Measurements from ENCODE around the gene AP1S2.
"Not testable (repeated sequence)": the region's sequence is repeated elsewhere in the genome, so short reads cannot be mapped to it uniquely, and the experiment has no call there.

Gene AP1S2

GRCh38 chrX:15838017-15838416 is 16.6 kb downstream of the AP1S2 start:
- H2AFZ ChIP-seq: no peak overlapping the region
- H3K36me3 ChIP-seq (ENCODE audit: control insufficient read depth, insufficient read depth, low read length): no peaks in the 10 kb centered on the region
- no peaks in the 10 kb centered on the region for H3K27me3 ChIP-seq (ENCODE audit: control insufficient read depth, insufficient read depth, low read length)
- H3K9ac ChIP-seq: no peak overlapping the region
- no peaks in the 10 kb centered on the region for H3K4me1 ChIP-seq
- no peaks in the 10 kb centered on the region for H3K79me2 ChIP-seq
- no peak overlapping the region for H3K4me2 ChIP-seq (ENCODE audit: low read length)
- no peak overlapping the region for H3K27ac ChIP-seq
- no peak for TF ChIP-seq CTCF (IDR thresholded peaks at IDR 0.05)
- no peaks in the 10 kb centered on the region for H3K9me3 ChIP-seq (ENCODE audit: control insufficient read depth, low read length)
- no peak overlapping the region for H3K4me3 ChIP-seq (ENCODE audit: low read depth, low read length)

GRCh38 chrX:15834827-15835595 is 19.6 kb downstream of the AP1S2 start:
- Histone ChIP-seq H3K9ac (no peak overlapping the region), H3K36me3 (ENCODE audit: control insufficient read depth, insufficient read depth, low read length) (no peaks in the 10 kb centered on the region), H3K4me3 (ENCODE audit: low read depth, low read length) (no peak overlapping the region), H3K27me3 (ENCODE audit: control insufficient read depth, insufficient read depth, low read length) (no peaks in the 10 kb centered on the region), H3K27ac (no peak overlapping the region), H3K79me2 (no peaks in the 10 kb centered on the region), H2AFZ (no peak overlapping the region), H3K4me2 (ENCODE audit: low read length) (no peak overlapping the region), H3K9me3 (ENCODE audit: control insufficient read depth, low read length) (no peaks in the 10 kb centered on the region), H3K4me1 (no peaks in the 10 kb centered on the region)
- TF ChIP-seq CTCF (IDR thresholded peaks at IDR 0.05): no peak

DNA sequence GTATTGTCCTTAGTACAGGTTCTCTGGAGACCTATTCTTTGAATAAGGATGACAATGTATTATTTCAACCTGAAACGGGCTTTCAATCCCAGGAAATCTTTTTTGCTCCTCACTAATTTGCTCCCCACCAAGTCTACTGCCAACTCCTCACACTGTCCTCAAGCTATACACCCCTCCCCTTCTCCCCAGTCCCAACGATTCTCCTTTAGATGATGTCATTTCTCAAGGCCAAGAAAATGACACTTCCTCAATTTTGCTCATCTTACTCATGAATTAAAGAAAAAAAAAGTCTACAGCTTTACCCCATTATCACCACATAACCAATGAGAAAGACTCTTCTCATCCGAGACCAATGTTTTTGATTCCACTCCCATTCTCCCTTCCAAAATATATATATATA is 20.6 kb downstream of the AP1S2 start:
- no peak for TF ChIP-seq CTCF (IDR thresholded peaks at IDR 0.05)
- Histone ChIP-seq H3K9ac (no peak overlapping the region), H3K4me1 (no peaks in the 10 kb centered on the region), H3K4me3 (ENCODE audit: low read depth, low read length) (no peak overlapping the region), H3K9me3 (ENCODE audit: control insufficient read depth, low read length) (no peaks in the 10 kb centered on the region), H3K36me3 (ENCODE audit: control insufficient read depth, insufficient read depth, low read length) (no peaks in the 10 kb centered on the region), H3K27ac (no peak overlapping the region), H2AFZ (no peak overlapping the region), H3K27me3 (ENCODE audit: control insufficient read depth, insufficient read depth, low read length) (no peaks in the 10 kb centered on the region), H3K4me2 (ENCODE audit: low read length) (no peak overlapping the region), H3K79me2 (no peaks in the 10 kb centered on the region)

- not testable (repeated sequence) for H3K79me2 ChIP-seq; H3K4me3 ChIP-seq (ENCODE audit: low read depth, low read length); H3K4me1 ChIP-seq; H3K4me2 ChIP-seq (ENCODE audit: low read length); H3K36me3 ChIP-seq (ENCODE audit: control insufficient read depth, insufficient read depth, low read length); H2AFZ ChIP-seq; H3K27me3 ChIP-seq (ENCODE audit: control insufficient read depth, insufficient read depth, low read length); H3K9me3 ChIP-seq (ENCODE audit: control insufficient read depth, low read length); H3K9ac ChIP-seq; H3K27ac ChIP-seq
Observed at GRCh38 chrX:15831347-15831746, 23.3 kb downstream of the AP1S2 start.

DNA sequence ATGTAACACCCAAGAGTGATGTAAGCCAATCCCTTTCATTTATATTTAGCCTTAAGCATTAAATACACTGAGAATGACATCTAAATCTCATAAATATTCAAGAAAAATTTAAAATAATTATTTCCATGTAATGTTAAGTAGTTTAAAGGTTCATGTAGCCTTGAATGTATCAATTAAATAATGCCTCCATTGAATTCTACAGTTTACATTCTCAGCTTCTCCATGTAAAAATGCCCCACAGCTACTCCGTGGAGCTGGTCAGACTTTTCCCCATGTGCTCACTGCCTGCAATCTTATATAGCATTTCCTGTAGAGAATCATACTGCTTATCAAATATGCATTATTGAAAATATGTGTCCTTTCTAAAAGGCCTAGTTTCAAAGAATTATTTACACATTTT is 25.4 kb downstream of the AP1S2 start:
- H3K27me3 ChIP-seq (ENCODE audit: control insufficient read depth, insufficient read depth, low read length): no peaks in the 10 kb centered on the region
- H3K27ac ChIP-seq: no peak overlapping the region
- H3K4me3 ChIP-seq (ENCODE audit: low read depth, low read length): no peak overlapping the region
- no peaks in the 10 kb centered on the region for H3K36me3 ChIP-seq (ENCODE audit: control insufficient read depth, insufficient read depth, low read length)
- no peak overlapping the region for H2AFZ ChIP-seq
- no peaks in the 10 kb centered on the region for H3K79me2 ChIP-seq
- H3K9me3 ChIP-seq (ENCODE audit: control insufficient read depth, low read length): no peaks in the 10 kb centered on the region
- no peak for TF ChIP-seq CTCF (IDR thresholded peaks at IDR 0.05)
- H3K4me1 ChIP-seq: no peaks in the 10 kb centered on the region
- H3K9ac ChIP-seq: no peak overlapping the region
- H3K4me2 ChIP-seq (ENCODE audit: low read length): no peak overlapping the region
